Muscle of leg (tissue), 16 donors: ENCODE results near the gene FRZB. TPM values are rescaled to one million over a fixed set of nuclear protein-coding genes. Genes with fewer than 3 reads are reported as not detected.
A peak's percentile ranks its signal among the peaks of the same experiment; 100 is the strongest.

Source experiments
- DNase-seq: peaks from one replicate; pipeline ENCODE4 v3.0.0; 2013
- H3K27ac ChIP-seq: one replicate; pipeline ENCODE4 v1.5.1; 2013; ENCODE audit warnings: mild to moderate bottlenecking, low read length, control low read depth
- H3K27me3 ChIP-seq: one replicate; pipeline ENCODE4 v1.6.1; 2013; ENCODE audit warnings: low read length; ENCODE audit not compliant: control insufficient read depth, insufficient read depth
- H3K36me3 ChIP-seq: one replicate; pipeline ENCODE4 v1.6.1; 2013; ENCODE audit warnings: low read length; ENCODE audit not compliant: control insufficient read depth, insufficient read depth
- H3K4me1 ChIP-seq: one replicate; pipeline ENCODE4 v1.6.1; 2013; ENCODE audit warnings: low read length; ENCODE audit not compliant: control insufficient read depth, insufficient read depth
- H3K4me3 ChIP-seq: one replicate; pipeline ENCODE4 v1.5.1; 2013; ENCODE audit warnings: low read length, control low read depth
- H3K9me3 ChIP-seq: replicated peaks from 2 replicates; pipeline ENCODE4 v1.6.1; 2013; ENCODE audit warnings: low read depth, low read length; ENCODE audit not compliant: control insufficient read depth
- whole genome bisulfite sequencing: methylation state at CpG from one replicate; pipeline ENCODE4 v1.1.5; 2013; ENCODE audit warnings: missing lambda C conversion rate; ENCODE audit not compliant: insufficient coverage; 5-methylcytosine and 5-hydroxymethylcytosine counted together
- long read RNA-seq, 11 donors: transcript quantifications; one replicate each; lab custom pipeline, GENCODE V29; 2026
- polyA plus RNA-seq, 8 donors: library from polyadenylated mRNA; unstranded; fragments of 120-200 nt; gene quantifications; one replicate each; pipeline versions ENCODE4 v1.2.1 to v1.2.3, GENCODE V29; 2013; ENCODE audit warnings: inconsistent platforms in 1 of 8, low replicate concordance in 1 of 8; ENCODE audit not compliant: insufficient read length in 8 of 8, insufficient read depth in 1 of 8
- total RNA-seq: library from RNA; stranded (reverse); fragments of 120-200 nt; gene quantifications from one replicate; pipeline ENCODE4 v1.2.4, GENCODE V29; 2013

The FRZB gene
- total RNA-seq (19.2 TPM), polyA plus RNA-seq (10 to 100 TPM in 5 of 8 donors, 1 to 10 TPM in 3; 4.5 to 25.9 (median 11.9) TPM)
- long read RNA-seq, donor 1, transcript FRZB-201 (6 exons, 3,162 nt), result major isoform, 20 of 20 reads
- long read RNA-seq, donor 1, partial matches to known transcripts, result 0 of 20 reads
- long read RNA-seq, donor 1, other reads (novel, unspliced or antisense), result 0 of 20 reads
- long read RNA-seq, donor 2, partial matches to known transcripts, result 0 of 4 reads
- long read RNA-seq, donor 2, other reads (novel, unspliced or antisense), result 0 of 4 reads
- long read RNA-seq, donor 3, transcript FRZB-201 (6 exons, 3,162 nt), result major isoform, 47 of 47 reads
- long read RNA-seq, donor 3, partial matches to known transcripts, result 0 of 47 reads
- long read RNA-seq, donor 3, other reads (novel, unspliced or antisense), result 0 of 47 reads
- long read RNA-seq, donor 4, transcript FRZB-201 (6 exons, 3,162 nt), result major isoform, 16 of 16 reads
- long read RNA-seq, donor 4, partial matches to known transcripts, result 0 of 16 reads
- long read RNA-seq, donor 4, other reads (novel, unspliced or antisense), result 0 of 16 reads
- long read RNA-seq, donor 5, transcript FRZB-201 (6 exons, 3,162 nt), result major isoform, 7 of 7 reads
- long read RNA-seq, donor 5, partial matches to known transcripts, result 0 of 7 reads
- long read RNA-seq, donor 5, other reads (novel, unspliced or antisense), result 0 of 7 reads
- long read RNA-seq, donor 6, transcript FRZB-201 (6 exons, 3,162 nt), result major isoform, 37 of 52 reads
- long read RNA-seq, donor 6, partial matches to known transcripts, result 15 of 52 reads
- long read RNA-seq, donor 6, other reads (novel, unspliced or antisense), result 0 of 52 reads
- long read RNA-seq, donor 7, transcript FRZB-201 (6 exons, 3,162 nt), result major isoform, 10 of 16 reads
- long read RNA-seq, donor 7, partial matches to known transcripts, result 6 of 16 reads
- long read RNA-seq, donor 7, other reads (novel, unspliced or antisense), result 0 of 16 reads
- long read RNA-seq, donor 8, transcript FRZB-201 (6 exons, 3,162 nt), result major isoform, 9 of 15 reads
- long read RNA-seq, donor 8, partial matches to known transcripts, result 6 of 15 reads
- long read RNA-seq, donor 8, other reads (novel, unspliced or antisense), result 0 of 15 reads
- long read RNA-seq, donor 9, transcript FRZB-201 (6 exons, 3,162 nt), result major isoform, 17 of 26 reads
- long read RNA-seq, donor 9, partial matches to known transcripts, result 9 of 26 reads
- long read RNA-seq, donor 9, other reads (novel, unspliced or antisense), result 0 of 26 reads
- long read RNA-seq, donor 10, transcript FRZB-201 (6 exons, 3,162 nt), result major isoform, 16 of 22 reads
- long read RNA-seq, donor 10, partial matches to known transcripts, result 6 of 22 reads
- long read RNA-seq, donor 10, other reads (novel, unspliced or antisense), result 0 of 22 reads
- long read RNA-seq, donor 11, transcript FRZB-201 (6 exons, 3,162 nt), result major isoform, 27 of 50 reads
- long read RNA-seq, donor 11, partial matches to known transcripts, result 23 of 50 reads
- long read RNA-seq, donor 11, other reads (novel, unspliced or antisense), result 0 of 50 reads

GRCh38 chr2:182866461-182867406 lies at the start of gene FRZB:
Gene FRZB, minus strand, starts transcription at chr2:182866637. Its CDS starts 85 bp downstream, at chr2:182866552.
- WGBS, result under 1% methylated on average over 43 of the region's 57 CpGs
- no peaks in the 10 kb centered on the region for H3K9me3 ChIP-seq
- H3K27ac ChIP-seq, result peak within 1 kb of the TSS; percentile 60
- H3K27me3 ChIP-seq, result peaks cover 7% of the 10 kb centered on the region
- peaks cover 14% of the 10 kb centered on the region for H3K4me1 ChIP-seq
- no peaks in the 10 kb centered on the region for H3K36me3 ChIP-seq
- peak; percentile 94 for DNase-seq
- H3K4me3 ChIP-seq, result peak within 1 kb of the TSS; percentile 38

- peaks cover 32% of the 10 kb centered on the region for H3K36me3 ChIP-seq
- peak overlapping the region; percentile 62 for H3K27ac ChIP-seq
- H3K27me3 ChIP-seq, result no peaks in the 10 kb centered on the region
- H3K4me1 ChIP-seq, result no peaks in the 10 kb centered on the region
- 60% methylated on average over 1 of the region's 6 CpGs for WGBS
- peak; percentile 77 for DNase-seq
- no peak overlapping the region for H3K4me3 ChIP-seq
- H3K9me3 ChIP-seq, result no peaks in the 10 kb centered on the region
Observed at GRCh38 chr2:182915369-182916326, 49.2 kb upstream of the FRZB start.

GRCh38 chr2:182914852-182915251 lies 48.4 kb upstream of the FRZB start:
- Histone ChIP-seq H3K27me3 (no peaks in the 10 kb centered on the region), H3K9me3 (no peaks in the 10 kb centered on the region), H3K36me3 (peaks cover 35% of the 10 kb centered on the region), H3K4me1 (no peaks in the 10 kb centered on the region), H3K27ac (peak overlapping the region; percentile 49), H3K4me3 (no peak overlapping the region)
- WGBS, result 50% methylated on average over 1 of the region's 1 CpG
- no peak for DNase-seq

- no peaks in the 10 kb centered on the region for H3K4me1 ChIP-seq
- H3K27ac ChIP-seq, result no peak overlapping the region
- H3K9me3 ChIP-seq, result no peaks in the 10 kb centered on the region
- H3K27me3 ChIP-seq, result no peaks in the 10 kb centered on the region
- peaks cover 36% of the 10 kb centered on the region for H3K36me3 ChIP-seq
- DNase-seq, result no peak
- WGBS, result 82% methylated on average over 1 of the region's 1 CpG
- H3K4me3 ChIP-seq, result no peak overlapping the region
Observed at GRCh38 chr2:182913064-182913463, 46.6 kb upstream of the FRZB start.

GRCh38 chr2:182912518-182912915 lies 46.1 kb upstream of the FRZB start:
- no peaks in the 10 kb centered on the region for H3K9me3 ChIP-seq
- no CpG with 5 or more reads among the region's 3 CpGs for WGBS
- H3K4me3 ChIP-seq, result no peak overlapping the region
- no peaks in the 10 kb centered on the region for H3K27me3 ChIP-seq
- H3K4me1 ChIP-seq, result no peaks in the 10 kb centered on the region
- H3K27ac ChIP-seq, result no peak overlapping the region
- H3K36me3 ChIP-seq, result peaks cover 36% of the 10 kb centered on the region
- DNase-seq, result no peak

- WGBS, result no CpG with 5 or more reads among the region's 2 CpGs
- no peaks in the 10 kb centered on the region for H3K4me1 ChIP-seq
- peaks cover 36% of the 10 kb centered on the region for H3K36me3 ChIP-seq
- DNase-seq, result no peak
- H3K4me3 ChIP-seq, result no peak overlapping the region
- peaks cover 2% of the 10 kb centered on the region for H3K9me3 ChIP-seq
- H3K27me3 ChIP-seq, result no peaks in the 10 kb centered on the region
- H3K27ac ChIP-seq, result no peak overlapping the region
Observed at GRCh38 chr2:182911813-182912517, 45.5 kb upstream of the FRZB start.

- Histone ChIP-seq H3K27ac (no peak overlapping the region), H3K36me3 (peaks cover 36% of the 10 kb centered on the region), H3K4me1 (no peaks in the 10 kb centered on the region), H3K27me3 (no peaks in the 10 kb centered on the region), H3K9me3 (peaks cover 2% of the 10 kb centered on the region), H3K4me3 (no peak overlapping the region)
- no CpG with 5 or more reads among the region's 1 CpG for WGBS
- DNase-seq, result no peak
Observed at GRCh38 chr2:182910965-182911364, 44.5 kb upstream of the FRZB start.
